Large intestine (tissue), 3 donors: Measurements from ENCODE around the gene POLE. TPM values are rescaled to one million over a fixed set of nuclear protein-coding genes. Genes with fewer than 3 reads are reported as not detected.

Source experiments
- DNase-seq, 2 donors: peaks; one replicate each; pipeline versions ENCODE4 v3.0.0 to v3.0.0-alpha.2; 2013
- H3K27ac ChIP-seq: one replicate; pipeline ENCODE4 v1.5.1; 2013; ENCODE audit warnings: low read length
- H3K27me3 ChIP-seq: 2 replicates; pipeline ENCODE4 v1.6.1; 2013; ENCODE audit warnings: low read length; ENCODE audit not compliant: control insufficient read depth, insufficient read depth
- H3K36me3 ChIP-seq: 2 replicates; pipeline ENCODE4 v1.6.1; 2013; ENCODE audit warnings: low read length; ENCODE audit not compliant: control insufficient read depth, insufficient read depth
- H3K4me1 ChIP-seq: one replicate; pipeline ENCODE4 v1.6.1; 2013; ENCODE audit warnings: low read length; ENCODE audit not compliant: control insufficient read depth, insufficient read depth
- H3K4me3 ChIP-seq: one replicate; pipeline ENCODE4 v1.5.1; 2013; ENCODE audit warnings: low read length
- H3K9me3 ChIP-seq: one replicate; pipeline ENCODE4 v1.6.1; 2013; ENCODE audit warnings: mild to moderate bottlenecking, low read depth, low read length, moderate library complexity; ENCODE audit not compliant: control insufficient read depth
- WGBS: methylation state at CpG from one replicate; pipeline ENCODE4 v1.1.5; 2013; ENCODE audit warnings: low lambda C conversion rate; ENCODE audit not compliant: insufficient coverage; 5-methylcytosine and 5-hydroxymethylcytosine counted together
- polyA plus RNA-seq: library from polyadenylated mRNA; unstranded; fragments of 120-200 nt; gene quantifications from one replicate; pipeline ENCODE4 v1.2.1, GENCODE V29; 2013

The POLE gene
- polyA plus RNA-seq, 1 donor: 48.1 TPM

- no peak for DNase-seq
- H3K9me3 ChIP-seq: peaks cover 20% of the 10 kb centered on the region
- no CpG with 5 or more reads among the region's 10 CpGs for WGBS
- H3K4me1 ChIP-seq: peaks cover 3% of the 10 kb centered on the region
- peaks cover 67% of the 10 kb centered on the region for H3K27me3 ChIP-seq
- H3K4me3 ChIP-seq: no peak overlapping the region
- H3K27ac ChIP-seq: no peak overlapping the region
- no peaks in the 10 kb centered on the region for H3K36me3 ChIP-seq
Measured at GRCh38 chr12:132611620-132612019, 75.5 kb downstream of the POLE start.

GRCh38 chr12:132610866-132611602 is 76.1 kb downstream of the POLE start:
- H3K4me3 ChIP-seq: no peak overlapping the region
- H3K36me3 ChIP-seq: no peaks in the 10 kb centered on the region
- no peak overlapping the region for H3K27ac ChIP-seq
- H3K9me3 ChIP-seq: peaks cover 17% of the 10 kb centered on the region
- no peak for DNase-seq
- peaks cover 3% of the 10 kb centered on the region for H3K4me1 ChIP-seq
- no CpG with 5 or more reads among the region's 33 CpGs for WGBS
- H3K27me3 ChIP-seq: peaks cover 68% of the 10 kb centered on the region

- peaks cover 18% of the 10 kb centered on the region for H3K9me3 ChIP-seq
- peaks cover 64% of the 10 kb centered on the region for H3K27me3 ChIP-seq
- peaks cover 3% of the 10 kb centered on the region for H3K4me1 ChIP-seq
- WGBS: no CpG with 5 or more reads among the region's 35 CpGs
- H3K27ac ChIP-seq: no peak within 1 kb of the TSS
- H3K4me3 ChIP-seq: no peak within 1 kb of the TSS
- no peaks in the 10 kb centered on the region for H3K36me3 ChIP-seq
- no peak for DNase-seq
Measured at GRCh38 chr12:132610051-132610759, 76.9 kb downstream of the POLE start, which contains the start of gene LRCOL1. LRCOL1 (minus strand) TSS chr12:132610582; CDS start chr12:132606251, 4,331 bp downstream.

GRCh38 chr12:132608231-132609171 is 78.6 kb downstream of the POLE start:
- Histone ChIP-seq H3K36me3 (no peaks in the 10 kb centered on the region), H3K4me3 (no peak overlapping the region), H3K27ac (no peak overlapping the region), H3K9me3 (peaks cover 23% of the 10 kb centered on the region), H3K27me3 (peaks cover 78% of the 10 kb centered on the region), H3K4me1 (peaks cover 7% of the 10 kb centered on the region)
- WGBS: no CpG with 5 or more reads among the region's 25 CpGs
- no peak for DNase-seq

GRCh38 chr12:132606927-132607326 is 80.2 kb downstream of the POLE start:
- no peak for DNase-seq
- H3K27me3 ChIP-seq: peaks cover 92% of the 10 kb centered on the region

GRCh38 chr12:132606466-132606865 is 80.7 kb downstream of the POLE start:
- H3K27me3 ChIP-seq: peaks cover 91% of the 10 kb centered on the region
- no CpG with 5 or more reads among the region's 16 CpGs for WGBS
- DNase-seq: no peak

More at GRCh38 chr12:132606927-132607326, 80.2 kb downstream of the POLE start:
- Histone ChIP-seq H3K9me3 (peaks cover 27% of the 10 kb centered on the region), H3K4me1 (peaks cover 14% of the 10 kb centered on the region), H3K4me3 (no peak overlapping the region), H3K27ac (no peak overlapping the region), H3K36me3 (no peaks in the 10 kb centered on the region)
- no CpG with 5 or more reads among the region's 19 CpGs for WGBS

GRCh38 chr12:132605892-132606291 is 81.2 kb downstream of the POLE start:
- H3K4me3 ChIP-seq: no peak overlapping the region
- no peaks in the 10 kb centered on the region for H3K36me3 ChIP-seq
- DNase-seq: no peak
- H3K27ac ChIP-seq: no peak overlapping the region
- WGBS: no CpG with 5 or more reads among the region's 18 CpGs
- peaks cover 91% of the 10 kb centered on the region for H3K27me3 ChIP-seq
- H3K4me1 ChIP-seq: peaks cover 15% of the 10 kb centered on the region
- peaks cover 19% of the 10 kb centered on the region for H3K9me3 ChIP-seq

More at GRCh38 chr12:132606466-132606865, 80.7 kb downstream of the POLE start:
- Histone ChIP-seq H3K4me3 (no peak overlapping the region), H3K4me1 (peaks cover 14% of the 10 kb centered on the region), H3K36me3 (no peaks in the 10 kb centered on the region), H3K27ac (no peak overlapping the region), H3K9me3 (peaks cover 25% of the 10 kb centered on the region)

- no CpG with 5 or more reads among the region's 16 CpGs for WGBS
- no peak overlapping the region for H3K4me3 ChIP-seq
- H3K27ac ChIP-seq: no peak overlapping the region
- peaks cover 89% of the 10 kb centered on the region for H3K27me3 ChIP-seq
- H3K9me3 ChIP-seq: peaks cover 14% of the 10 kb centered on the region
- DNase-seq: no peak
- H3K4me1 ChIP-seq: peaks cover 25% of the 10 kb centered on the region
- no peaks in the 10 kb centered on the region for H3K36me3 ChIP-seq
Measured at GRCh38 chr12:132604668-132605441, 82.3 kb downstream of the POLE start.

GRCh38 chr12:132604151-132604618 is 83.0 kb downstream of the POLE start:
- peak overlapping the region; percentile 30 for H3K4me3 ChIP-seq
- peaks cover 13% of the 10 kb centered on the region for H3K9me3 ChIP-seq
- H3K27me3 ChIP-seq: peaks cover 87% of the 10 kb centered on the region

More at GRCh38 chr12:132604151-132604618, 83.0 kb downstream of the POLE start:
- peak overlapping the region; percentile 33 for H3K27ac ChIP-seq
- no CpG with 5 or more reads among the region's 26 CpGs for WGBS
- H3K36me3 ChIP-seq: no peaks in the 10 kb centered on the region
- DNase-seq: no peak
- peaks cover 25% of the 10 kb centered on the region for H3K4me1 ChIP-seq
